Body of pancreas (tissue), 4 donors: ENCODE measurements around the gene PRDM16.

Experiments used
- CTCF ChIP-seq, 7 experiments: fragments of 450-650 bp in 4 of 7; fragments of 200-600 bp in 3 of 7; sonication (generic) in 3 of 7; IDR thresholded peaks; one replicate each; pipeline ENCODE4 v1.5.1; 2016 to 2019; ENCODE audit warnings: antibody characterized with exemption in 7 of 7
- POLR2A ChIP-seq, 3 donors: fragments of 450-650 bp; IDR thresholded peaks; one replicate each; pipeline ENCODE4 v1.6.1; 2016; ENCODE audit warnings: antibody characterized with exemption in 3 of 3, mild to moderate bottlenecking in 2 of 3

GRCh38 chr1:3469849-3470649, 401.0 kb downstream of the PRDM16 start:
- no peak for TF ChIP-seq POLR2A (IDR thresholded peaks at IDR 0.05)
- TF ChIP-seq CTCF (IDR thresholded peaks at IDR 0.05) = no peak
